Measurements from ENCODE around the gene PDZD2.

- TF ChIP-seq EP300 (IDR thresholded peaks at IDR 0.05) (no peak), CTCF (IDR thresholded peaks at IDR 0.05) (no peak), POLR2AphosphoS5 (IDR thresholded peaks at IDR 0.05) (no peak)
These were observed 43.9 kb downstream of the PDZD2 start for GRCh38 chr5:31682851-31683250.

Measured in sigmoid colon (tissue), 4 donors.